B cell (primary cell): ENCODE data around the gene DZANK1. TPM values are rescaled to one million over a fixed set of nuclear protein-coding genes. Genes with fewer than 3 reads are reported as not detected.

ENCODE experiments used
- ATAC-seq: fragments of 200-7000 bp; cut with Tn5 transposase; one replicate; pipeline ENCODE4 v1.10.0; 2021; ENCODE audit warnings: low read depth, mild to moderate bottlenecking, moderate number of reproducible peaks, moderate library complexity
- CTCF ChIA-PET: fragments of 350-600 bp; sonication (Branson Sonifier 250); formaldehyde crosslinking; loops from one replicate; lab custom pipeline; 2021; ENCODE audit warnings: antibody characterized with exemption, inconsistent platforms; lab: Charles Lee
- POLR2A ChIA-PET: fragments of 350-600 bp; sonication (Branson Sonifier 250); formaldehyde crosslinking; loops from one replicate; lab custom pipeline; 2021; ENCODE audit warnings: antibody characterized with exemption; lab: Charles Lee
- DNase-seq: peaks from one replicate; pipeline ENCODE4 v3.0.0; 2013
- H2AFZ ChIP-seq: 2 replicates; pipeline ENCODE4 v1.6.1; 2012; ENCODE audit warnings: mild to moderate bottlenecking, low read depth, low read length; ENCODE audit not compliant: insufficient read depth, poor library complexity, severe bottlenecking
- H3K27ac ChIP-seq, 2 donors: 1 replicate in 1 of 2; 2 replicates in 1 of 2; pipeline ENCODE4 v1.5.1; 2012 to 2013; ENCODE audit warnings: low read length in 2 of 2, mild to moderate bottlenecking in 2 of 2, moderate library complexity in 1 of 2
- H3K27me3 ChIP-seq, 4 experiments: fragments of 200-600 bp in 1 of 4; sonication (generic) in 1 of 4; replicated peaks in 1 of 4; 1 replicate in 2 of 4; 2 replicates in 2 of 4; pipeline versions ENCODE4 v1.6.1 to v1.7.0; 2013 to 2016; ENCODE audit warnings: low read length in 3 of 4, mild to moderate bottlenecking in 2 of 4, mixed read lengths in 1 of 4, moderate library complexity in 1 of 4; ENCODE audit not compliant: insufficient read depth in 4 of 4, control insufficient read depth in 3 of 4; ENCODE audit errors: control extremely low read depth in 1 of 4
- H3K36me3 ChIP-seq, 2 experiments: replicated peaks in 1 of 2; 1 replicate in 1 of 2; 2 replicates in 1 of 2; pipeline versions ENCODE4 v1.6.1 to v1.7.1; 2013; ENCODE audit warnings: low read length in 1 of 2; ENCODE audit not compliant: insufficient read depth in 2 of 2, control insufficient read depth in 1 of 2; ENCODE audit errors: control extremely low read depth in 1 of 2, extremely low read depth in 1 of 2
- H3K4me1 ChIP-seq, 2 donors: fragments of 200-600 bp in 1 of 2; sonication (generic) in 1 of 2; 1 replicate in 1 of 2; 2 replicates in 1 of 2; pipeline versions ENCODE4 v1.5.1 to v1.6.1; 2013 to 2017; ENCODE audit warnings: low read length in 2 of 2; ENCODE audit not compliant: control insufficient read depth in 2 of 2, insufficient read depth in 2 of 2
- H3K4me2 ChIP-seq: replicated peaks from 2 replicates; pipeline ENCODE3; 2012; ENCODE audit warnings: mild to moderate bottlenecking, low read depth, low read length; ENCODE audit not compliant: poor library complexity, severe bottlenecking
- H3K4me3 ChIP-seq, 5 experiments: fragments of 200-600 bp in 1 of 5; sonication (generic) in 1 of 5; 1 replicate in 3 of 5; 2 replicates in 2 of 5; pipeline versions ENCODE4 v1.5.1 to v1.7.0; 2011 to 2016; ENCODE audit warnings: low read length in 4 of 5, mild to moderate bottlenecking in 4 of 5, low read depth in 2 of 5, control low read depth in 1 of 5, moderate library complexity in 1 of 5; ENCODE audit not compliant: insufficient read depth in 1 of 5; ENCODE audit errors: control extremely low read depth in 1 of 5, extremely low read depth in 1 of 5
- H3K79me2 ChIP-seq: fragments of 200-600 bp; sonication (generic); one replicate; pipeline ENCODE4 v1.6.0; 2016; ENCODE audit warnings: low read length; ENCODE audit not compliant: control insufficient read depth, insufficient read depth
- H3K9ac ChIP-seq: fragments of 200-600 bp; sonication (generic); 2 replicates; pipeline ENCODE4 v1.6.1; 2017; ENCODE audit warnings: mild to moderate bottlenecking, low read length, moderate library complexity
- H3K9me3 ChIP-seq, 3 donors: one replicate each; pipeline versions ENCODE4 v1.6.1 to v1.7.1; 2013; ENCODE audit warnings: low read length in 2 of 3; ENCODE audit not compliant: control insufficient read depth in 2 of 3, insufficient read depth in 1 of 3; ENCODE audit errors: control extremely low read depth in 1 of 3
- H4K20me1 ChIP-seq: 2 replicates; pipeline ENCODE4 v1.6.0; 2012; ENCODE audit warnings: mild to moderate bottlenecking, low read length; ENCODE audit not compliant: insufficient read depth, control insufficient read depth, poor library complexity, severe bottlenecking
- H3K27ac Mint-ChIP-seq: one replicate; pipeline ENCODE4 v1.8.0; 2021; ENCODE audit warnings: mixed read lengths
- H3K27me3 Mint-ChIP-seq: one replicate; pipeline ENCODE4 v1.8.0; 2021; ENCODE audit warnings: mixed read lengths
- H3K4me1 Mint-ChIP-seq: one replicate; pipeline ENCODE4 v1.8.0; 2021; ENCODE audit warnings: mixed read lengths
- H3K4me3 Mint-ChIP-seq: one replicate; pipeline ENCODE4 v1.8.0; 2021; ENCODE audit warnings: mixed read lengths
- H3K9me3 Mint-ChIP-seq: one replicate; pipeline ENCODE4 v1.8.0; 2022; ENCODE audit warnings: mixed read lengths; ENCODE audit not compliant: insufficient read depth
- CTCF ChIP-seq: fragments of 200-600 bp; IDR thresholded peaks from one replicate; pipeline ENCODE4 v1.8.0; 2022; ENCODE audit warnings: antibody characterized with exemption, mild to moderate bottlenecking
- EZH2 ChIP-seq: IDR thresholded peaks from 2 replicates; pipeline ENCODE4 v1.6.1; 2012; ENCODE audit warnings: borderline replicate concordance, low read depth, mild to moderate bottlenecking, moderate library complexity, low read length; ENCODE audit not compliant: insufficient read depth, poor library complexity, severe bottlenecking
- WGBS: methylation state at CpG from one replicate; pipeline ENCODE4 v1.1.5; 2013; ENCODE audit warnings: missing lambda C conversion rate; ENCODE audit not compliant: insufficient coverage; 5-methylcytosine and 5-hydroxymethylcytosine counted together
- intact Hi-C: fragments of 100-400 bp; cut with micrococcal nuclease; formaldehyde crosslinking; loops from one replicate; pipeline ENCODE4 v1.10.0; 2022
- polyA plus RNA-seq: library from polyadenylated mRNA; depleted of rRNA; stranded (reverse); fragments of >200 nt; gene quantifications from 2 replicates; pipeline ENCODE4 v1.2.3, GENCODE V29; 2012
- total RNA-seq, 2 donors: library from RNA; stranded (reverse); fragments of 120-200 nt in 1 of 2; gene quantifications; 1 replicate in 1 of 2; 2 replicates in 1 of 2; pipeline versions ENCODE4 v1.2.3 to v1.2.4, GENCODE V29; 2013 to 2022

DZANK1 gene
- total and polyA plus RNA-seq, 2 donors (not counting 1 experiment from before 2014, with no cell fraction given) = 2.8 to 5.6 TPM

- WGBS = 100% methylated on average over 1 of the region's 2 CpGs
- H3K36me3 ChIP-seq = no peaks in the 10 kb centered on the region
- H3K27me3 ChIP-seq = no peaks in the 10 kb centered on the region
- H3K79me2 ChIP-seq = no peaks in the 10 kb centered on the region
- Mint-ChIP-seq H3K27ac (no peak overlapping the region), H3K9me3 (no peaks in the 10 kb centered on the region), H3K4me3 (no peak overlapping the region), H3K4me1 (no peaks in the 10 kb centered on the region), H3K27me3 (no peaks in the 10 kb centered on the region)
- no peak overlapping the region for H3K9ac ChIP-seq
- H3K4me1 ChIP-seq = no peaks in the 10 kb centered on the region
- H2AFZ ChIP-seq = no peak overlapping the region
- intact Hi-C loops = no loop called here
- TF ChIP-seq CTCF (no peak), EZH2 (no peak)
- CTCF ChIA-PET = interaction anchor here (0.7 kb wide), 1 partner anchor 72 kb away, joined by 3 read pairs; no protein-coding TSS in a partner anchor
- no peak overlapping the region for H3K4me2 ChIP-seq
- H3K4me3 ChIP-seq = no peak overlapping the region
- ATAC-seq (no peak), DNase-seq (no peak)
- H3K9me3 ChIP-seq = no peaks in the 10 kb centered on the region
- H4K20me1 ChIP-seq = no peaks in the 10 kb centered on the region
- no peak overlapping the region for H3K27ac ChIP-seq
- POLR2A ChIA-PET = no interaction called here
Observed at GRCh38 chr20:18404172-18404571, 62.7 kb downstream of the DZANK1 start.

GRCh38 chr20:18403269-18403668 lies 63.6 kb downstream of the DZANK1 start:
- Histone ChIP-seq H3K4me3 (no peak overlapping the region), H3K9me3 (no peaks in the 10 kb centered on the region), H3K9ac (no peak overlapping the region), H4K20me1 (no peaks in the 10 kb centered on the region), H3K4me1 (no peaks in the 10 kb centered on the region), H3K27me3 (no peaks in the 10 kb centered on the region), H3K27ac (no peak overlapping the region), H3K4me2 (no peak overlapping the region), H2AFZ (no peak overlapping the region), H3K79me2 (no peaks in the 10 kb centered on the region), H3K36me3 (no peaks in the 10 kb centered on the region)
- no peak overlapping the region for H3K27ac Mint-ChIP-seq
- no peaks in the 10 kb centered on the region for H3K9me3 Mint-ChIP-seq
- no peaks in the 10 kb centered on the region for H3K27me3 Mint-ChIP-seq
- ATAC-seq = no peak
- TF ChIP-seq CTCF = no peak
- ChIA-PET POLR2A (no interaction called here), CTCF (no interaction called here)
- H3K4me1 Mint-ChIP-seq = no peaks in the 10 kb centered on the region
- intact Hi-C loops = no loop called here
- no peak for DNase-seq
- no peak overlapping the region for H3K4me3 Mint-ChIP-seq
